Right lobe of liver (tissue), 4 donors: ENCODE results near the gene CABP7.

Experiments used
- CTCF ChIP-seq, 4 donors: fragments of 200-600 bp in 3 of 4; fragments of 450-650 bp in 1 of 4; IDR thresholded peaks; one replicate each; pipeline versions ENCODE4 v1.5.1 to v1.8.0; 2016 to 2022; ENCODE audit warnings: antibody characterized with exemption in 4 of 4, mild to moderate bottlenecking in 2 of 4
- POLR2A ChIP-seq: fragments of 450-650 bp; IDR thresholded peaks from one replicate; pipeline ENCODE4 v1.6.1; 2017; ENCODE audit warnings: antibody characterized with exemption, mild to moderate bottlenecking
- donor health status: DM: no; HTN: no; CAD: no.
- donor health status: DM: no; HTN: no; CAD: no.
- donor health status: DM: no; HTN: yes; CAD: no.

- TF ChIP-seq CTCF (IDR thresholded peaks at IDR 0.05) = no peak
- no peak for TF ChIP-seq POLR2A
Measured at GRCh38 chr22:29750029-29750428, 30.2 kb downstream of the CABP7 start.
